Body of pancreas (tissue), 4 donors: ENCODE measurements around the gene CENPB. TPM values are rescaled to one million over a fixed set of nuclear protein-coding genes. Genes with fewer than 3 reads are reported as not detected.

Source experiments
- ATAC-seq: fragments of 150-250 bp; one replicate; pipeline ENCODE4 v1.9.1; 2016
- DNase-seq, 4 donors: peaks; one replicate each; pipeline ENCODE4 v3.0.0-alpha.2; 2019
- H3K27ac ChIP-seq, 4 donors: fragments of 200-600 bp; sonication (generic); 1 replicate in 3 of 4; 2 replicates in 1 of 4; pipeline versions ENCODE4 v1.5.1 to v1.6.1; 2016 to 2019; ENCODE audit warnings: mild to moderate bottlenecking in 1 of 4, mixed read lengths in 1 of 4, moderate library complexity in 1 of 4
- H3K27me3 ChIP-seq, 2 donors: fragments of 200-600 bp; sonication (generic); one replicate each; pipeline ENCODE4 v1.6.0; 2016; ENCODE audit warnings: mild to moderate bottlenecking in 1 of 2
- H3K36me3 ChIP-seq, 2 donors: fragments of 200-600 bp; sonication (generic); replicated peaks in 1 of 2; 2 replicates each; pipeline ENCODE4 v1.5.1; 2016; ENCODE audit warnings: low read depth in 2 of 2; ENCODE audit not compliant: insufficient read depth in 1 of 2
- H3K4me1 ChIP-seq: fragments of 200-600 bp; sonication (generic); one replicate; pipeline ENCODE4 v1.6.0; 2016
- H3K4me3 ChIP-seq, 2 donors: fragments of 200-600 bp; sonication (generic); 1 replicate in 1 of 2; 2 replicates in 1 of 2; pipeline ENCODE4 v1.5.1; 2016 to 2019
- H3K9me3 ChIP-seq, 3 donors: fragments of 200-600 bp; sonication (generic); 1 replicate in 2 of 3; 2 replicates in 1 of 3; pipeline ENCODE4 v1.5.1; 2016
- POLR2A ChIP-seq, 3 donors: fragments of 450-650 bp; IDR thresholded peaks; one replicate each; pipeline ENCODE4 v1.6.1; 2016; ENCODE audit warnings: antibody characterized with exemption in 3 of 3, mild to moderate bottlenecking in 2 of 3
- WGBS, 2 donors: methylation state at CpG; one replicate each; pipeline ENCODE4 v1.1.5; 2017; 5-methylcytosine and 5-hydroxymethylcytosine counted together
- intact Hi-C: fragments of 100-400 bp; cut with DNase I; formaldehyde crosslinking; loops from one replicate; pipeline ENCODE4 v1.15.1; 2023
- total RNA-seq, 2 donors: library from RNA; depleted of rRNA; stranded (reverse); fragments of >200 nt; gene quantifications; one replicate each; pipeline ENCODE4 v1.1.0, GENCODE V29; 2016
- TF ChIP-seq, protein P1 (sequence below), 7 experiments: fragments of 450-650 bp in 4 of 7; fragments of 200-600 bp in 3 of 7; sonication (generic) in 3 of 7; IDR thresholded peaks; one replicate each; pipeline ENCODE4 v1.5.1; 2016 to 2019; ENCODE audit warnings: antibody characterized with exemption in 7 of 7

Gene CENPB
- total RNA-seq, 2 donors from 2014 or later = 57.9 to 61.0 TPM

DNA sequence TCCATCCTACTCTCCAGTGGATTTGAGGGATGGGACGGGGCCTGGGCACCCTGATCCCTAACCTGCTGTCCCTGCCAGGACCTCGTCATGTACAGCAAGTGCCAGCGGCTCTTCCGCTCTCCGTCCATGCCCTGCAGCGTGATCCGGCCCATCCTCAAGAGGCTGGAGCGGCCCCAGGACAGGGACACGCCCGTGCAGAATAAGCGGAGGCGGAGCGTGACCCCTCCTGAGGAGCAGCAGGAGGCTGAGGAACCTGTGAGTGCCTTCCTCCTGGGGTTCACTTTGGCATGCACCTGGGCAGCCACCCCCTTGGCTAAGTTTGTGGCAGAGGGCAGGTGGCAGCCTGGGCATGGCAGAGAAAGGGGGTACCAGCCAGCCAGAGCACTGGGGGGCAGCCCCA lies 15.3 kb upstream of the CENPB start:
- Histone ChIP-seq H3K4me3 (no peak overlapping the region), H3K27me3 (no peaks in the 10 kb centered on the region), H3K4me1 (peaks cover 26% of the 10 kb centered on the region), H3K27ac (no peak overlapping the region), H3K9me3 (no peaks in the 10 kb centered on the region), H3K36me3 (no peaks in the 10 kb centered on the region)
- intact Hi-C loops = no loop called here
- no peak for TF ChIP-seq POLR2A (IDR thresholded peaks at IDR 0.05)
- TF ChIP-seq, protein P1, sequence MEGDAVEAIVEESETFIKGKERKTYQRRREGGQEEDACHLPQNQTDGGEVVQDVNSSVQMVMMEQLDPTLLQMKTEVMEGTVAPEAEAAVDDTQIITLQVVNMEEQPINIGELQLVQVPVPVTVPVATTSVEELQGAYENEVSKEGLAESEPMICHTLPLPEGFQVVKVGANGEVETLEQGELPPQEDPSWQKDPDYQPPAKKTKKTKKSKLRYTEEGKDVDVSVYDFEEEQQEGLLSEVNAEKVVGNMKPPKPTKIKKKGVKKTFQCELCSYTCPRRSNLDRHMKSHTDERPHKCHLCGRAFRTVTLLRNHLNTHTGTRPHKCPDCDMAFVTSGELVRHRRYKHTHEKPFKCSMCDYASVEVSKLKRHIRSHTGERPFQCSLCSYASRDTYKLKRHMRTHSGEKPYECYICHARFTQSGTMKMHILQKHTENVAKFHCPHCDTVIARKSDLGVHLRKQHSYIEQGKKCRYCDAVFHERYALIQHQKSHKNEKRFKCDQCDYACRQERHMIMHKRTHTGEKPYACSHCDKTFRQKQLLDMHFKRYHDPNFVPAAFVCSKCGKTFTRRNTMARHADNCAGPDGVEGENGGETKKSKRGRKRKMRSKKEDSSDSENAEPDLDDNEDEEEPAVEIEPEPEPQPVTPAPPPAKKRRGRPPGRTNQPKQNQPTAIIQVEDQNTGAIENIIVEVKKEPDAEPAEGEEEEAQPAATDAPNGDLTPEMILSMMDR (IDR thresholded peaks at IDR 0.05) = no peak
- WGBS, 2 donors = 97 to 99% methylated on average over 12 to 13 of the region's 13 CpGs
- no peak for DNase-seq
- no peak for ATAC-seq

DNA sequence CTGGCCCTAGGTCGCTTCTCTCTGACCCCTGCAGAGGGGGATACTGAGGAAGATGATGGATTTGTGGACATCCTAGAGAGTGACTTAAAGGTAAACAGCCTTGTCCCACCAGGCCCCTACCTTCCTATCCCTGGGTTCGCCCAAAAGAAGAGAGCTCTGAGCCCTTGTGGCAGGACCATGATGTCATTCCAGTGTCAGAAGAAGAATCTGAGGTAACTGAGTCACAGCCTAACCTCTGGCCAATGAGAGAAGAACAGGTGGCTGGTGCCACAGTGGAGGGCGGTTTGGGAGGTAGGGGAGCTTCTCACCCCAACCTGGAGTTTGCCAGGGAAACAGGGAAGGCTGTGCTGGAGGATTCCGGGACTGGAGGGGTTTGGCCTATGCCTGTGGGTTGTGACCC lies 14.8 kb upstream of the CENPB start:
- DNase-seq (no peak), ATAC-seq (no peak)
- WGBS, 2 donors = 83 to 89% methylated on average over 4 of the region's 4 CpGs
- Histone ChIP-seq H3K4me3 (no peak overlapping the region), H3K36me3 (no peaks in the 10 kb centered on the region), H3K27me3 (no peaks in the 10 kb centered on the region), H3K4me1 (peaks cover 26% of the 10 kb centered on the region), H3K27ac (no peak overlapping the region), H3K9me3 (no peaks in the 10 kb centered on the region)
- intact Hi-C loops = no loop called here
- TF ChIP-seq, protein P1 (IDR thresholded peaks at IDR 0.05) = no peak
- TF ChIP-seq POLR2A (IDR thresholded peaks at IDR 0.05) = no peak

DNA sequence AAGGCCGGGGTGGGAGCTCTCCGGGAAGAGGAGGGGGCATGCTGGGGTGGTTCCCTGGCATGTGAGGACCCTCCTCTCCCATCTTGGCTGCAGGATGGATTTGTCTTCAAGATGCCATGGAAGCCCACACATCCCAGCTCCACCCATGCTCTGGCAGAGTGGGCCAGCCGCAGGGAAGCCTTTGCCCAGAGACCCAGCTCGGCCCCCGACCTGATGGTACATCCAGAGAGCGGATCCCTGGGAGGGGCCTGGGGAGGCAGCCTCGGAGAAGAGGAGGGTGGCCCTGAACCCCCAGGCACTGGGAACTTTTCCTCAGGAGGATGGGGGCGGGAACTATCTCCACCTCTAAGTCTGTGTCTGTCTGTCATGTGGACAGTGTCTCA lies 14.3 kb upstream of the CENPB start:
- Histone ChIP-seq H3K36me3 (no peaks in the 10 kb centered on the region), H3K4me1 (peaks cover 23% of the 10 kb centered on the region), H3K4me3 (no peak overlapping the region), H3K27ac (no peak overlapping the region), H3K9me3 (no peaks in the 10 kb centered on the region), H3K27me3 (no peaks in the 10 kb centered on the region)
- WGBS, 2 donors = 93 to 94% methylated on average over 6 to 7 of the region's 8 CpGs
- ATAC-seq (no peak), DNase-seq (no peak)
- TF ChIP-seq, protein P1 (IDR thresholded peaks at IDR 0.05) = no peak
- no peak for TF ChIP-seq POLR2A (IDR thresholded peaks at IDR 0.05)
- intact Hi-C loops = no loop called here

DNA sequence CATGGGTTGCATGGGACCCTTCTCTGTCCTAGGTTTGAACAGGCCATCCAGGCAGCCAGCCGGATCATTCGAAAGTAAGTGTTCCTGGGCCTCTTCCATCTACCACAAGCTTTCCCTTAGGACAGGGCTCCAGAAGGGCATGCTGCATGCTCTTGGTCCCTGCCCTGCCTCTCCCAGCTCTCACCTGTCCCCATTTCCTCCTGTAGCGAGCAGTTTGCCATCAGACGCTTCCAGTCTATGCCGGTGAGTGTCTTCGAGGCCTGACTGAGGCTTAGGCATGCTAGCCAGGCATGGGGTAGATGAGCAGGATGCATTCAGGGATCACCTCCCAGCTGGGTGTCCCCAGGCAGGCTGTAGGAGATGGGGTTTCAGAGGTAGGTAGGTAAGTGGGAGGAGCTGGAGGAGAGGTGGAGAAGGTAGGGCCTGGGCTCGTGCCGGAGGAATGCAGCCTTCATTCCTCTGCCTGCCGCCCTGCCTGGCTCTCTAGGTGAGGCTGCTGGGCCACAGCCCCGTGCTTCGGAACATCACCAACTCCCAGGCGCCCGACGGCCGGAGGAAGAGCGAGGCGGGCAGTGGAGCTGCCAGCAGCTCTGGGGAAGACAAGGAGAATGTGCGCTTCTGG lies 13.8 kb upstream of the CENPB start:
- peaks cover 23% of the 10 kb centered on the region for H3K4me1 ChIP-seq
- H3K9me3 ChIP-seq = no peaks in the 10 kb centered on the region
- DNase-seq (no peak), ATAC-seq (no peak)
- H3K27ac ChIP-seq = no peak overlapping the region
- H3K36me3 ChIP-seq = no peaks in the 10 kb centered on the region
- 87 to 88% methylated on average over 16 to 17 of the region's 18 CpGs for WGBS, 2 donors
- no peaks in the 10 kb centered on the region for H3K27me3 ChIP-seq
- intact Hi-C loops = no loop called here
- TF ChIP-seq POLR2A (IDR thresholded peaks at IDR 0.05) = no peak
- TF ChIP-seq, protein P1 (IDR thresholded peaks at IDR 0.05) = no peak
- no peak overlapping the region for H3K4me3 ChIP-seq

DNA sequence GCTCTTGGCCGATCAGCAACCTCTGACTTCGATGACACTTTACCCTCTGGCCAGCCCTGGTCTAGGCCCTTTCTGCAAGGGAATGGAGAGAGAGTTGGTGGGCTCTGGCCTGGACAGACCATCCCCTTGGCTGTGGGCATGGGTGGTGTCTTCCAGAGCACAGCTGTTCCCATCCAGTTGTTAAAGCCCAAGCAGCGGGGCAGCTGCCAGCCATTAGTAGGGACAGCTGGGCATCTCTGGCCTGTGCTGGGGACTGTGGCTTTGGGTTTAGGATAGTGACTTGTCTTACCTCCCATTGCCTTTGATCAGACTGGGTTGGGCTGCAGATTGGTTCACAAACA lies 12.3 kb upstream of the CENPB start:
- H3K27me3 ChIP-seq = no peaks in the 10 kb centered on the region
- ATAC-seq (no peak), DNase-seq (no peak)
- WGBS, 2 donors = 93 to 96% methylated on average over 2 to 3 of the region's 3 CpGs
- no peak overlapping the region for H3K27ac ChIP-seq
- H3K4me1 ChIP-seq = peaks cover 28% of the 10 kb centered on the region
- no peak overlapping the region for H3K4me3 ChIP-seq
- H3K36me3 ChIP-seq = no peaks in the 10 kb centered on the region
- TF ChIP-seq, protein P1 (IDR thresholded peaks at IDR 0.05) = no peak
- no peak for TF ChIP-seq POLR2A (IDR thresholded peaks at IDR 0.05)
- no peaks in the 10 kb centered on the region for H3K9me3 ChIP-seq
- intact Hi-C loops = no loop called here
